ENCODE measurements around the gene PDK4. TPM values are rescaled to one million over a fixed set of nuclear protein-coding genes. Genes with fewer than 3 reads are reported as not detected.

PDK4 gene
- total RNA-seq, 2 experiments from 2014 or later, result not detected

- Histone ChIP-seq H2AFZ (ENCODE audit: low read length) (no peak overlapping the region), H3K9me3 (ENCODE audit: low read length) (no peaks in the 10 kb centered on the region), H3K27ac (ENCODE audit: low read depth, low read length, poor library complexity, severe bottlenecking) (no peak overlapping the region), H3K79me2 (ENCODE audit: insufficient read depth, low read depth, low read length) (no peaks in the 10 kb centered on the region), H3K36me3 (ENCODE audit: insufficient read depth, low read length) (no peaks in the 10 kb centered on the region), H3K4me3 (ENCODE audit: low read depth, low read length, poor library complexity, severe bottlenecking) (no peak overlapping the region), H4K20me1 (ENCODE audit: insufficient read depth, low read length) (no peaks in the 10 kb centered on the region), H3K4me1 (ENCODE audit: insufficient read depth, low read length, poor library complexity, severe bottlenecking) (no peaks in the 10 kb centered on the region), H3K4me2 (ENCODE audit: low read length) (no peak overlapping the region), H3K9me2 (ENCODE audit: insufficient read depth, low read length) (no peaks in the 10 kb centered on the region)
- TF ChIP-seq EZH2phosphoT487 (IDR thresholded peaks at IDR 0.05; ENCODE audit: borderline replicate concordance, low read depth, low read length) (no peak), CTCF (conservative IDR thresholded peaks at IDR 0.05; ENCODE audit: low read length) (no peak)
- DNase-seq (ENCODE audit: low spot score), result no peak
- ChIA-PET POLR2A (interaction anchor here (0.7 to 1.0 kb wide), 2 partner anchors 53 to 627 kb away, joined by 3 to 4 read pairs; no protein-coding TSS in a partner anchor), CTCF (ENCODE audit: unreplicated experiment) (no interaction called here)
- intact Hi-C loops (cut with micrococcal nuclease; ENCODE audit: unreplicated experiment), result no loop called here
- BruUV-seq (replicated peaks), result no TSS peak
Observed at GRCh38 chr7:95630702-95631458, 34.6 kb upstream of the PDK4 start.

GRCh38 chr7:95628831-95629439 lies 32.6 kb upstream of the PDK4 start:
- no peaks in the 10 kb centered on the region for H4K20me1 ChIP-seq (ENCODE audit: insufficient read depth, low read length)
- H3K4me1 ChIP-seq (ENCODE audit: insufficient read depth, low read length, poor library complexity, severe bottlenecking), result no peaks in the 10 kb centered on the region
- H3K4me3 ChIP-seq (ENCODE audit: low read depth, low read length, poor library complexity, severe bottlenecking), result no peak overlapping the region
- intact Hi-C loops (cut with micrococcal nuclease; ENCODE audit: unreplicated experiment), result no loop called here
- ChIA-PET POLR2A (interaction anchor here (0.6 to 0.7 kb wide), 2 partner anchors 56 to 108 kb away, joined by 3 read pairs; no protein-coding TSS in a partner anchor), CTCF (ENCODE audit: unreplicated experiment) (no interaction called here)
- no peak overlapping the region for H2AFZ ChIP-seq (ENCODE audit: low read length)
- DNase-seq (ENCODE audit: low spot score), result no peak
- no peak overlapping the region for H3K4me2 ChIP-seq (ENCODE audit: low read length)
- no TSS peak for BruUV-seq (replicated peaks)
- no peak overlapping the region for H3K27ac ChIP-seq (ENCODE audit: low read depth, low read length, poor library complexity, severe bottlenecking)
- H3K36me3 ChIP-seq (ENCODE audit: insufficient read depth, low read length), result no peaks in the 10 kb centered on the region
- no peaks in the 10 kb centered on the region for H3K9me2 ChIP-seq (ENCODE audit: insufficient read depth, low read length)
- H3K9me3 ChIP-seq (ENCODE audit: low read length), result no peaks in the 10 kb centered on the region
- TF ChIP-seq CTCF (conservative IDR thresholded peaks at IDR 0.05; ENCODE audit: low read length), result no peak
- no peak for TF ChIP-seq EZH2phosphoT487 (IDR thresholded peaks at IDR 0.05; ENCODE audit: borderline replicate concordance, low read depth, low read length)
- no peaks in the 10 kb centered on the region for H3K79me2 ChIP-seq (ENCODE audit: insufficient read depth, low read depth, low read length)

GRCh38 chr7:95623788-95624187 lies 27.5 kb upstream of the PDK4 start:
- no peaks in the 10 kb centered on the region for H3K36me3 ChIP-seq (ENCODE audit: insufficient read depth, low read length)
- H3K27ac ChIP-seq (ENCODE audit: low read depth, low read length, poor library complexity, severe bottlenecking), result no peak overlapping the region
- no peaks in the 10 kb centered on the region for H3K9me3 ChIP-seq (ENCODE audit: low read length)
- no peaks in the 10 kb centered on the region for H3K79me2 ChIP-seq (ENCODE audit: insufficient read depth, low read depth, low read length)
- H3K4me1 ChIP-seq (ENCODE audit: insufficient read depth, low read length, poor library complexity, severe bottlenecking), result no peaks in the 10 kb centered on the region
- H3K9me2 ChIP-seq (ENCODE audit: insufficient read depth, low read length), result no peaks in the 10 kb centered on the region
- BruUV-seq (replicated peaks), result no TSS peak
- H4K20me1 ChIP-seq (ENCODE audit: insufficient read depth, low read length), result no peaks in the 10 kb centered on the region
- H3K4me2 ChIP-seq (ENCODE audit: low read length), result no peak overlapping the region
- TF ChIP-seq EZH2phosphoT487 (IDR thresholded peaks at IDR 0.05; ENCODE audit: borderline replicate concordance, low read depth, low read length) (no peak), CTCF (conservative IDR thresholded peaks at IDR 0.05; ENCODE audit: low read length) (no peak)
- no peak for DNase-seq (ENCODE audit: low spot score)
- no peak overlapping the region for H2AFZ ChIP-seq (ENCODE audit: low read length)
- H3K4me3 ChIP-seq (ENCODE audit: low read depth, low read length, poor library complexity, severe bottlenecking), result no peak overlapping the region
- CTCF ChIA-PET (ENCODE audit: unreplicated experiment), result no interaction called here
- POLR2A ChIA-PET, result interaction anchor here (1.5 kb wide), 1 partner anchor 52 kb away, joined by 3 read pairs; no protein-coding TSS in a partner anchor
- intact Hi-C loops (cut with micrococcal nuclease; ENCODE audit: unreplicated experiment), result no loop called here
